ENCODE data around the gene UGT2A1.

UGT2A1 gene

GRCh38 chr4:69589884-69590283 is 63.2 kb downstream of the UGT2A1 start:
- no peak for DNase-seq (ENCODE audit: low read depth, low spot score)

- no peak for DNase-seq (ENCODE audit: low read depth, low spot score)
These were observed 68.9 kb downstream of the UGT2A1 start for GRCh38 chr4:69584135-69584534.

DNA sequence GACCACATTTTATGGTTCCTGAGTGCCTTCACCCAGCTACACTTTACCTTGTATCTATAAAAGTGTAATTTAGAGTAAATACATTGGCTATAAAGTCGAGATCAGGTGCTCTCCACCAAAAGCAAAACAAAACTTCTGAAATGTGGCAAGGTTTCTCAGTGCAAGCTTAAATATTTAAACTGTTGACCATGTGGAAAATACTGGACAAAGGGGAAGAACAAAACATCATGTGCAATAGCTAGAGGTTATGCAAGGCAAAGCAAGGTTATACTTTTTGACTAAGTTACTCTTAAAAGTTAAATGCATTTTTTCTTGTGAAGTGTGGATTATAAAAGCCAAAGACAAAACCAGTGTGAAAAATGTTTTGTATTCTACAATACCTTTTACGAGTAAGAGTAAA is 69.5 kb downstream of the UGT2A1 start:
- DNase-seq (ENCODE audit: low read depth, low spot score) = no peak

DNA sequence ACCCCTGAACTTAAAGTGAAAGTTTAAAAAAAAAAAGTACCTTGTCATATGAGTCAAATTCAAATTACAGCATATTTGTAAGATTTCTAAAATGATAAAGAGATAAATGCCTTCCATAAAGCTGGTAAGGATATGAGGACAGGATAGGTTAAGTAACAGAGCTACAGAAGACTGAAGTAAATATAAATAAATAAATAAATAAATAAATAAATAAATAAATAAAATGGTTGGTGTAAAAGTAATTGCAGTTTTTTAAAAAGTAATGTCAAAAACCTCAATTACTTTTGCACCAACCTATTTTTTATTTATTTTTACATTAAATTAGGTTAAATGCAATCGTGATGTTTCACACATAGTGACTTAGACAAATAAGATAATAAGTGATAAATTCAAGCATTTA is 75.8 kb downstream of the UGT2A1 start:
- DNase-seq (ENCODE audit: low read depth, low spot score) = no peak

DNA sequence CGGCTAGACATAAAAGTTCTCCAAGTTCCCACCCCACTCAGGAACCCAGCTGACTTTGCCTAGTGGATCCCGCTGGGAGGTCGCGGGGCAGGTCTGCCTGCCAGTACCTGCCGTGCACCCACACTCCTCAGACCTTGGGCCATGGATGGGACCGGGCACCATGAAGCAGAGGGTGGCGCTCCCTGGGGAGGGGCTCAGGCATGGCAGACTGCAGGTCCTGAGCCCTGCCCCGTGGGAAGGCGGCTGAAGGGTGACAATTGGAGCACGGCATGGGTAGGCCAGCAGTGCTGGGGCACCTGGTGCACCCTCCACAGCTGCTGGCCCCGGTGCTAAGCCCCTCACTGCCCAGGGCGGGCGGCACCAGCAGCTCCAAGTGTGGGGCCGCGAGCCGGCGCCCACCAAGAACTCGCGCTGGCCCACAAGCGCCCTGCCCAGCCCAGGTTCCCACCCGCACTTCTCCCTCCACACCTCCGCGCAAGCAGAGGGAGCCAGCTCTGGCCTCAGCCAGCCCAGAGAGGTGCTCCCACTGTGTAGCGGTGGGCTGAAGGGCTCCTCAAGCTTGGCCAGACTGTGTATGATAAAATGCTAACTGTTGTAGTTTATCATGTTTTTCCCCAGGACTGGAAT is 76.7 kb downstream of the UGT2A1 start:
- DNase-seq (ENCODE audit: low read depth, low spot score) = no peak

DNA sequence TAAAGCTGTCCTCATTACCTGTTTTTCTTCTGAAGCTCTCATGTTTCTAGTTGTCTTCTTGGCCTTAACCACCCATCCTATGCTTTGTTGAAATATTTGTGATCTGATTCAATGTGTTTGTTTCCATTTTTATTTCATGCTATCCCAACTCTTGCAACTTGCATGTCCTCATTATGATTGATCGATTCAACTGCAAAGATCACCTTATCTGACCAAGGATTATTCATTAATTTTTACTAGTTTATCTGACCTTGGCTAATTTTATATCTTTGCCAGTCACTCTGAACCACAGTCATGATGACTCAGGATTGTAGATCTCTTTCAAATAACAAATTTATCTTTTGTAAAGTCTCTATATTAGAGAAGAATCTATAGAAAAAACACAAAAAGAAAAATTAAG is 84.3 kb downstream of the UGT2A1 start:
- no peak for DNase-seq (ENCODE audit: low read depth, low spot score)

- DNase-seq (ENCODE audit: low read depth, low spot score) = no peak
These were observed 89.6 kb downstream of the UGT2A1 start for GRCh38 chr4:69563424-69563823.

- DNase-seq (ENCODE audit: low read depth, low spot score) = no peak
These were observed 103.4 kb downstream of the UGT2A1 start for GRCh38 chr4:69549651-69550050.

- no peak for DNase-seq (ENCODE audit: low read depth, low spot score)
These were observed 106.8 kb downstream of the UGT2A1 start for GRCh38 chr4:69546134-69546765.

Data from brain pericyte (primary cell).